ENCODE data around the gene SLC7A7. TPM values are rescaled to one million over a fixed set of nuclear protein-coding genes. Genes with fewer than 3 reads are reported as not detected.
"Not testable (repeated sequence)": the region's sequence is repeated elsewhere in the genome, so short reads cannot be mapped to it uniquely, and the experiment has no call there.

The SLC7A7 gene
- polyA plus RNA-seq, 1 donor, result 660 TPM

- DNase-seq, result no peak
- peaks cover 8% of the 10 kb centered on the region for H3K27me3 ChIP-seq (ENCODE audit: control insufficient read depth, insufficient read depth, low read length)
- H3K9me3 ChIP-seq (ENCODE audit: control insufficient read depth, low read depth, low read length), result no peaks in the 10 kb centered on the region
- no peak overlapping the region for H3K27ac ChIP-seq (ENCODE audit: low read length)
- no peak overlapping the region for H3K4me3 ChIP-seq (ENCODE audit: low read length)
- no peaks in the 10 kb centered on the region for H3K36me3 ChIP-seq (ENCODE audit: control insufficient read depth, insufficient read depth, low read length)
- no peaks in the 10 kb centered on the region for H3K4me1 ChIP-seq (ENCODE audit: control insufficient read depth, insufficient read depth, low read length)
- WGBS (ENCODE audit: insufficient coverage, low lambda C conversion rate), result no CpG with 5 or more reads among the region's 1 CpG
These were observed 89.2 kb downstream of the SLC7A7 start for GRCh38 chr14:22726012-22726411.

GRCh38 chr14:22725374-22725773 is 89.9 kb downstream of the SLC7A7 start:
- not testable (repeated sequence) for H3K9me3 ChIP-seq (ENCODE audit: control insufficient read depth, low read depth, low read length); H3K36me3 ChIP-seq (ENCODE audit: control insufficient read depth, insufficient read depth, low read length); H3K4me1 ChIP-seq (ENCODE audit: control insufficient read depth, insufficient read depth, low read length); H3K27ac ChIP-seq (ENCODE audit: low read length); H3K4me3 ChIP-seq (ENCODE audit: low read length); DNase-seq; H3K27me3 ChIP-seq (ENCODE audit: control insufficient read depth, insufficient read depth, low read length)
- no CpG with 5 or more reads among the region's 3 CpGs for WGBS (ENCODE audit: insufficient coverage, low lambda C conversion rate)

DNA sequence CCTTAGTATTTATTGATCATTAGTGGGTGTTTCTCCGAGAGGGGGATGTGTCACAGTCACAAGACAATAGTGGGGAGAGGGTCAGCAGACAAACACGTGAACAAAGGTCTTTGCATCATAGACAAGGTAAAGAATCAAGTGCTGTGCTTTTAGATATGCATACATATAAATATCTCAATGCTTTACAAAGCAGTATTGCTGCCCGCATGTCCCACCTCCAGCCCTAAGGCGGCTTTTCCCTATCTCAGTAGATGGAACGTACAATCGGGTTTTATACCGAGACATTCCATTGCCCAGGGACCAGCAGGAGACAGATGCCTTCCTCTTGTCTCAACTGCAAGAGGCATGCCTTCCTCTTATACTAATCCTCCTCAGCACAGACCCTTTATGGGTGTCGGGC is 90.4 kb downstream of the SLC7A7 start:
- H3K27ac ChIP-seq (ENCODE audit: low read length); H3K4me3 ChIP-seq (ENCODE audit: low read length); H3K4me1 ChIP-seq (ENCODE audit: control insufficient read depth, insufficient read depth, low read length); H3K27me3 ChIP-seq (ENCODE audit: control insufficient read depth, insufficient read depth, low read length); DNase-seq; H3K9me3 ChIP-seq (ENCODE audit: control insufficient read depth, low read depth, low read length); H3K36me3 ChIP-seq (ENCODE audit: control insufficient read depth, insufficient read depth, low read length): not testable (repeated sequence)
- 20% methylated on average over 1 of the region's 8 CpGs for WGBS (ENCODE audit: insufficient coverage, low lambda C conversion rate)

DNA sequence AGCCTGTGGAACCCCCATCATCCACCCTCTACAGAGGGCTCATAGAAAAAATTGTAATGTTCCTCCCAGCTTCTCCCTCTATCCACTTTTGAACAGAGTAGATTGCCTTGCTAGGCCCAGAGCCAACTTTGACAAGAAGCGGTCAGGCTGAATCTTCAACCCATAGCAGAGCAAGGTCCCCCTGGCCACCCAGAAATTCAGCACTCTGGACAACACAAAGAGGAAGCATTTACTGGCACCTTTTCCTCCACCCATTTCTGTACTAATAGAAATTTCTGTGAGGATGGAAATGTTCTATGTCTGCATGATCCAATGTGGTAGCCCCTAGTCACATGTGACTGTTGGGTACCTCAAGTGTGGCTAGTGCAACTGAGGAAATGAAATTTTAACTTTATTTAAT is 91.4 kb downstream of the SLC7A7 start:
- no peak for DNase-seq
- Histone ChIP-seq H3K36me3 (ENCODE audit: control insufficient read depth, insufficient read depth, low read length) (no peaks in the 10 kb centered on the region), H3K27ac (ENCODE audit: low read length) (no peak overlapping the region), H3K4me3 (ENCODE audit: low read length) (no peak overlapping the region), H3K27me3 (ENCODE audit: control insufficient read depth, insufficient read depth, low read length) (peaks cover 8% of the 10 kb centered on the region), H3K9me3 (ENCODE audit: control insufficient read depth, low read depth, low read length) (no peaks in the 10 kb centered on the region), H3K4me1 (ENCODE audit: control insufficient read depth, insufficient read depth, low read length) (no peaks in the 10 kb centered on the region)
- WGBS (ENCODE audit: insufficient coverage, low lambda C conversion rate), result no CpG with 5 or more reads among the region's 1 CpG

Other genes starting within 250 kb of the SLC7A7 start
- gene DAD1, start 226.2 kb downstream of the SLC7A7 start, polyA plus RNA-seq, result 206 TPM
- 25.3 TPM for gene ABHD4, start 217.1 kb downstream of the SLC7A7 start, polyA plus RNA-seq
- not detected for gene OR6J1, start 171.1 kb downstream of the SLC7A7 start, polyA plus RNA-seq
- gene OXA1L, start 48.7 kb downstream of the SLC7A7 start, polyA plus RNA-seq, result 123 TPM
- gene MRPL52, start 14.5 kb upstream of the SLC7A7 start, polyA plus RNA-seq, result 115 TPM
- 108 TPM for gene MMP14, start 21.1 kb upstream of the SLC7A7 start, polyA plus RNA-seq
- gene LRP10, start 56.3 kb upstream of the SLC7A7 start, polyA plus RNA-seq, result 92.8 TPM
- 0.72 TPM for gene REM2, start 67.8 kb upstream of the SLC7A7 start, polyA plus RNA-seq
- gene RBM23, start 103.7 kb upstream of the SLC7A7 start, polyA plus RNA-seq, result 81.9 TPM
- gene PRMT5, start 113.9 kb upstream of the SLC7A7 start, polyA plus RNA-seq, result 65.2 TPM
- gene HAUS4, start 141.7 kb upstream of the SLC7A7 start, polyA plus RNA-seq, result 45.8 TPM
- gene AJUBA, start 167.1 kb upstream of the SLC7A7 start, polyA plus RNA-seq, result 22.0 TPM
- 15.1 TPM for gene C14orf93, start 194.7 kb upstream of the SLC7A7 start, polyA plus RNA-seq
- 112 TPM for gene PSMB5, start 219.5 kb upstream of the SLC7A7 start, polyA plus RNA-seq
- not detected for gene PSMB11, start 226.8 kb upstream of the SLC7A7 start, polyA plus RNA-seq
- 10.5 TPM for gene CDH24, start 242.1 kb upstream of the SLC7A7 start, polyA plus RNA-seq